Fibroblast of lung (primary cell): ENCODE results near the gene LTO1. TPM values are rescaled to one million over a fixed set of nuclear protein-coding genes. Genes with fewer than 3 reads are reported as not detected.

ENCODE experiments used
- DNase-seq, 2 donors: peaks; one replicate each; pipeline versions ENCODE4 v3.0.0 to v3.0.0-alpha.2; 2010; ENCODE audit warnings: low read depth in 2 of 2
- H2AFZ ChIP-seq: 2 replicates; pipeline ENCODE4 v1.5.1; 2012; ENCODE audit warnings: low read length, control low read depth, inconsistent platforms
- H3K27ac ChIP-seq: 2 replicates; pipeline ENCODE4 v1.5.1; 2011; ENCODE audit warnings: low read length, control low read depth; ENCODE audit not compliant: insufficient read depth
- H3K27me3 ChIP-seq: 2 replicates; pipeline ENCODE4 v1.5.1; 2011; ENCODE audit warnings: mild to moderate bottlenecking, low read length; ENCODE audit not compliant: control insufficient read depth, insufficient read depth
- H3K36me3 ChIP-seq: 2 replicates; pipeline ENCODE4 v1.5.1; 2011; ENCODE audit warnings: low read length; ENCODE audit not compliant: control insufficient read depth, insufficient read depth
- H3K4me1 ChIP-seq: 2 replicates; pipeline ENCODE4 v1.5.1; 2011; ENCODE audit warnings: low read length; ENCODE audit not compliant: control insufficient read depth, insufficient read depth; ENCODE audit errors: extremely low read depth
- H3K4me2 ChIP-seq: 2 replicates; pipeline ENCODE4 v1.5.1; 2011; ENCODE audit warnings: low read length, control low read depth; ENCODE audit not compliant: insufficient read depth; ENCODE audit errors: extremely low read depth
- H3K4me3 ChIP-seq, 4 experiments: fragments of 200-600 bp in 1 of 4; sonication (generic) in 1 of 4; replicated peaks in 1 of 4; 2 replicates each; pipeline ENCODE4 v1.5.1; 2011 to 2016; ENCODE audit warnings: low read length in 4 of 4, low read depth in 3 of 4, mild to moderate bottlenecking in 3 of 4, control low read depth in 2 of 4, inconsistent platforms in 1 of 4, mixed read lengths in 1 of 4; ENCODE audit not compliant: insufficient read depth in 1 of 4; ENCODE audit errors: control extremely low read depth in 1 of 4
- H3K79me2 ChIP-seq: 2 replicates; pipeline ENCODE4 v1.5.1; 2012; ENCODE audit warnings: mild to moderate bottlenecking, low read length, inconsistent platforms; ENCODE audit not compliant: control insufficient read depth, insufficient read depth
- H3K9ac ChIP-seq: 2 replicates; pipeline ENCODE4 v1.5.1; 2011; ENCODE audit warnings: mild to moderate bottlenecking, low read length, control low read depth; ENCODE audit not compliant: insufficient read depth
- H3K9me3 ChIP-seq: 2 replicates; pipeline ENCODE4 v1.5.1; 2012; ENCODE audit warnings: low read depth, low read length; ENCODE audit not compliant: control insufficient read depth, insufficient read depth
- H4K20me1 ChIP-seq: 2 replicates; pipeline ENCODE4 v1.5.1; 2011; ENCODE audit warnings: low read length; ENCODE audit not compliant: control insufficient read depth, insufficient read depth; ENCODE audit errors: extremely low read depth
- CTCF ChIP-seq, 2 donors: IDR thresholded peaks in 1 of 2; conservative IDR thresholded peaks in 1 of 2; 1 replicate in 1 of 2; 2 replicates in 1 of 2; pipeline ENCODE4 v1.5.1; 2011 to 2012; ENCODE audit warnings: low read length in 2 of 2, control low read depth in 1 of 2, inconsistent platforms in 1 of 2, low read depth in 1 of 2, mild to moderate bottlenecking in 1 of 2
- EZH2 ChIP-seq: IDR thresholded peaks from 2 replicates; pipeline ENCODE4 v1.5.1; 2012; ENCODE audit warnings: low read length, control low read depth, mild to moderate bottlenecking; ENCODE audit errors: missing control alignments
- polyA plus RNA-seq, 2 donors: library from polyadenylated mRNA; depleted of rRNA in 1 of 2; stranded (reverse) in 1 of 2; unstranded in 1 of 2; fragments of >200 nt; gene quantifications; 2 replicates each; pipeline ENCODE4 v1.2.1, GENCODE V29; 2011 to 2012; ENCODE audit warnings: missing spikeins in 1 of 2
- total RNA-seq: library from RNA; depleted of rRNA; stranded (reverse); fragments of >200 nt; gene quantifications from 2 replicates; pipeline ENCODE4 v1.2.1, GENCODE V29; 2014

LTO1 gene
- total and polyA plus RNA-seq, 2 donors (not counting 1 experiment from before 2014, with no cell fraction given): 18.1 to 25.4 TPM

GRCh38 chr11:69620683-69621290, 54.4 kb downstream of the LTO1 start:
- Histone ChIP-seq H3K27ac (no peak overlapping the region), H3K9me3 (no peaks in the 10 kb centered on the region), H3K4me1 (no peaks in the 10 kb centered on the region), H3K4me3 (no peak overlapping the region), H4K20me1 (no peaks in the 10 kb centered on the region), H2AFZ (no peak overlapping the region), H3K79me2 (no peaks in the 10 kb centered on the region), H3K9ac (no peak overlapping the region), H3K27me3 (no peaks in the 10 kb centered on the region), H3K4me2 (no peak overlapping the region), H3K36me3 (no peaks in the 10 kb centered on the region)
- TF ChIP-seq EZH2 (no peak), CTCF (conservative IDR thresholded peaks at IDR 0.05 in 1 of 2, IDR thresholded peaks at IDR 0.05 in 1 of 2; ENCODE audit: low read depth in 1 of 2, low read length in 2 of 2) (no peak)
- DNase-seq: no peak

GRCh38 chr11:69618237-69618636, 56.9 kb downstream of the LTO1 start:
- Histone ChIP-seq H4K20me1 (no peaks in the 10 kb centered on the region), H3K9me3 (no peaks in the 10 kb centered on the region), H3K4me2 (no peak overlapping the region), H3K79me2 (no peaks in the 10 kb centered on the region), H3K27me3 (no peaks in the 10 kb centered on the region), H3K36me3 (no peaks in the 10 kb centered on the region), H3K27ac (no peak overlapping the region), H2AFZ (no peak overlapping the region), H3K4me3 (no peak overlapping the region), H3K9ac (no peak overlapping the region), H3K4me1 (no peaks in the 10 kb centered on the region)
- DNase-seq: no peak
- TF ChIP-seq EZH2: no peak
- TF ChIP-seq CTCF (conservative IDR thresholded peaks at IDR 0.05 in 1 of 2, IDR thresholded peaks at IDR 0.05 in 1 of 2; ENCODE audit: low read depth in 1 of 2, low read length in 2 of 2): no peak

GRCh38 chr11:69617682-69618081, 57.5 kb downstream of the LTO1 start:
- Histone ChIP-seq H3K4me1 (no peaks in the 10 kb centered on the region), H3K4me3 (no peak overlapping the region), H3K9ac (no peak overlapping the region), H3K27me3 (no peaks in the 10 kb centered on the region), H3K9me3 (no peaks in the 10 kb centered on the region), H4K20me1 (no peaks in the 10 kb centered on the region), H3K79me2 (no peaks in the 10 kb centered on the region), H2AFZ (no peak overlapping the region), H3K4me2 (no peak overlapping the region), H3K27ac (no peak overlapping the region), H3K36me3 (no peaks in the 10 kb centered on the region)
- no peak for DNase-seq
- TF ChIP-seq EZH2 (no peak), CTCF (conservative IDR thresholded peaks at IDR 0.05 in 1 of 2, IDR thresholded peaks at IDR 0.05 in 1 of 2; ENCODE audit: low read depth in 1 of 2, low read length in 2 of 2) (no peak)
